H4 (cell line): ENCODE data around the gene ALG8. TPM values are rescaled to one million over a fixed set of nuclear protein-coding genes. Genes with fewer than 3 reads are reported as not detected.
A peak's percentile ranks its signal among the peaks of the same experiment; 100 is the strongest.
"Not testable (repeated sequence)": the region's sequence is repeated elsewhere in the genome, so short reads cannot be mapped to it uniquely, and the experiment has no call there.

Experiments used
- DNase-seq: peaks from one replicate; pipeline ENCODE4 v3.0.0-alpha.2; 2015; ENCODE audit warnings: low spot score
- total RNA-seq: library from RNA; depleted of rRNA; stranded (reverse); fragments of >200 nt; shearing (Covaris generic); gene quantifications from 2 replicates; pipeline ENCODE4 v1.2.3, GENCODE V29; 2014

The ALG8 gene
- total RNA-seq, 1 experiment from 2014 or later: 116 TPM

- DNase-seq: no peak
Observed at GRCh38 chr11:78100676-78101472, 38.6 kb downstream of the ALG8 start.

GRCh38 chr11:78100261-78100660 lies 39.2 kb downstream of the ALG8 start:
- DNase-seq: no peak

- DNase-seq: no peak
Observed at GRCh38 chr11:78099666-78100065, 39.8 kb downstream of the ALG8 start.

GRCh38 chr11:78097666-78098385 lies 41.6 kb downstream of the ALG8 start:
- no peak for DNase-seq

GRCh38 chr11:78094250-78094649 lies 45.2 kb downstream of the ALG8 start:
- DNase-seq: no peak

- DNase-seq: not testable (repeated sequence)
Observed at GRCh38 chr11:78086521-78087074, 52.8 kb downstream of the ALG8 start.

GRCh38 chr11:78085972-78086371 lies 53.5 kb downstream of the ALG8 start:
- no peak for DNase-seq

GRCh38 chr11:78084506-78084905 lies 54.9 kb downstream of the ALG8 start:
- DNase-seq: not testable (repeated sequence)

GRCh38 chr11:78083021-78083420 lies 56.4 kb downstream of the ALG8 start:
- no peak for DNase-seq

GRCh38 chr11:78082146-78082545 lies 57.3 kb downstream of the ALG8 start:
- no peak for DNase-seq

- DNase-seq: no peak
Observed at GRCh38 chr11:78081583-78081982, 57.8 kb downstream of the ALG8 start.

- DNase-seq: peak; percentile 49
Observed at GRCh38 chr11:78080818-78081495, 58.5 kb downstream of the ALG8 start.

GRCh38 chr11:78080084-78080817 lies 59.2 kb downstream of the ALG8 start:
- DNase-seq: no peak

- peak; percentile 68 for DNase-seq
Observed at GRCh38 chr11:78079232-78080083, 60.0 kb downstream of the ALG8 start, which contains the start of gene NDUFC2. NDUFC2 (minus strand) TSS chr11:78079862; CDS start chr11:78079744, 118 bp downstream.

GRCh38 chr11:78078218-78079167 lies 60.9 kb downstream of the ALG8 start:
- DNase-seq: no peak

- DNase-seq: not testable (repeated sequence)
Observed at GRCh38 chr11:78077592-78077991, 61.8 kb downstream of the ALG8 start.

- DNase-seq: no peak
Observed at GRCh38 chr11:78076733-78077403, 62.6 kb downstream of the ALG8 start.

- DNase-seq: no peak
Observed at GRCh38 chr11:78074756-78075155, 64.7 kb downstream of the ALG8 start.

GRCh38 chr11:78072455-78072854 lies 67.0 kb downstream of the ALG8 start:
- DNase-seq: no peak
